AG10803 (cell line): Measurements from ENCODE around the gene GOLGA8B.
A peak's percentile ranks its signal among the peaks of the same experiment; 100 is the strongest.

Source experiments
- DNase-seq: peaks from one replicate; pipeline ENCODE4 v3.0.0; 2010; ENCODE audit warnings: low read depth
- H3K4me3 ChIP-seq: 2 replicates; pipeline ENCODE4 v1.5.1; 2011; ENCODE audit warnings: mild to moderate bottlenecking, low read length, control low read depth
- TF ChIP-seq, protein P1 (sequence below): conservative IDR thresholded peaks from 2 replicates; pipeline ENCODE4 v1.5.1; 2011; ENCODE audit warnings: mild to moderate bottlenecking, low read length, control low read depth, inconsistent platforms

The GOLGA8B gene

DNA sequence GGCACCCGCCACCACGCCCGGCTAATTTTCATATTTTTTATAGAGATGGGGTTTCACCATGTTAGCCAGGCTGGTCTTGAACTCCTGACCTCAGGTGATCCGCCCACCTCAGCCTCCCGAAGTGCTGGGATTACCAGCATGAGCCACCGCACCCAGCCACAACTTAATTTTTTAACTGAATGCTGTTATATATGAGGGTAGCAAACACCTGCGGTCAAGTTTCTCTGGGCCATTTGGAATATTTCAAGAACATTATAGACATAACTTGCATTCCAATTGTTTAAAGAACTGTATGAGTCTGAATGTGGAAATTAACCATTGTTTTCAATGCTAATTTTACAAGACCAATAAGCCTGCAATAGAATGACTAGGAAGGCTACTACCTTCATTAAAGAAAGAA lies 35.7 kb upstream of the GOLGA8B start:
- TF ChIP-seq, protein P1, sequence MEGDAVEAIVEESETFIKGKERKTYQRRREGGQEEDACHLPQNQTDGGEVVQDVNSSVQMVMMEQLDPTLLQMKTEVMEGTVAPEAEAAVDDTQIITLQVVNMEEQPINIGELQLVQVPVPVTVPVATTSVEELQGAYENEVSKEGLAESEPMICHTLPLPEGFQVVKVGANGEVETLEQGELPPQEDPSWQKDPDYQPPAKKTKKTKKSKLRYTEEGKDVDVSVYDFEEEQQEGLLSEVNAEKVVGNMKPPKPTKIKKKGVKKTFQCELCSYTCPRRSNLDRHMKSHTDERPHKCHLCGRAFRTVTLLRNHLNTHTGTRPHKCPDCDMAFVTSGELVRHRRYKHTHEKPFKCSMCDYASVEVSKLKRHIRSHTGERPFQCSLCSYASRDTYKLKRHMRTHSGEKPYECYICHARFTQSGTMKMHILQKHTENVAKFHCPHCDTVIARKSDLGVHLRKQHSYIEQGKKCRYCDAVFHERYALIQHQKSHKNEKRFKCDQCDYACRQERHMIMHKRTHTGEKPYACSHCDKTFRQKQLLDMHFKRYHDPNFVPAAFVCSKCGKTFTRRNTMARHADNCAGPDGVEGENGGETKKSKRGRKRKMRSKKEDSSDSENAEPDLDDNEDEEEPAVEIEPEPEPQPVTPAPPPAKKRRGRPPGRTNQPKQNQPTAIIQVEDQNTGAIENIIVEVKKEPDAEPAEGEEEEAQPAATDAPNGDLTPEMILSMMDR, result no peak
- H3K4me3 ChIP-seq, result no peak overlapping the region
- no peak for DNase-seq

DNA sequence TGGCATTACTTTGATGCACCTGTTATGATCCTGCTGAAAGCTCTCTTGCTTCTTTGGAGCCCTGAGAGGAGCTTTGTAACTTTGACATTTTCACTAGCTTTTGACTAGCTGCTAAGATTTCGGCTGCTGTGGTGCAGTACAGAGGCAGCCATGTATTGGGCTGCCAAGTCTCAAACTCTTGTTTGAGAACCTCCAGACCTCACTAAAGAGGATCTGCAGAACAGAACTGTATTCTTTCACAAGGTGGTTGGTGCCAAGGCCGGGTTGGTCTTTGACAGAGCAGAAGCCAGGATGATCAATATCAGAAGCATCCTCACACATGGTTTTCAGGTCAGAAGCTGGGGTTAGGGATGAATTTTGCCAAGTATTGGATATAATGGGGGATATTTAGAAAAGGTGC lies 34.6 kb upstream of the GOLGA8B start:
- TF ChIP-seq, protein P1, result no peak
- no peak overlapping the region for H3K4me3 ChIP-seq
- DNase-seq, result no peak

DNA sequence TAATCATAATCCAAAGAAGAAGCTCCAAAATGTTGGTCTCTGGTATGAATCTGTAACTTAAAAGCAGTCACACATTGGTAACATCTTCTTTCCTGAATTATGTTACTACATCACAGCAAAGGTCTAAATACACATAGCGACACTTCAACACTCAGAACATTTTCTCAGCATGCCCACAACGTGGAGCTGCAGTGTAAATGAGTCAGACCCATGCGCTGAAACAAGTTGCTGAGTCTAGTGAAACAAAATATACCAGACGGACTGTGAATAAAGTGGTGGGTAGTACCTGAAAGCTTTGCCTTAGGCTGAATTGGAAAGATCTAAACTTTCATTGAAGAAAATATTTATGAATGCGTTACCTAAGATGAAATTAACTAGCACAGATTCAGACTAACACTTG lies 33.2 kb upstream of the GOLGA8B start:
- DNase-seq, result peak; percentile 37
- H3K4me3 ChIP-seq, result no peak overlapping the region
- TF ChIP-seq, protein P1, result peak; percentile 39

DNA sequence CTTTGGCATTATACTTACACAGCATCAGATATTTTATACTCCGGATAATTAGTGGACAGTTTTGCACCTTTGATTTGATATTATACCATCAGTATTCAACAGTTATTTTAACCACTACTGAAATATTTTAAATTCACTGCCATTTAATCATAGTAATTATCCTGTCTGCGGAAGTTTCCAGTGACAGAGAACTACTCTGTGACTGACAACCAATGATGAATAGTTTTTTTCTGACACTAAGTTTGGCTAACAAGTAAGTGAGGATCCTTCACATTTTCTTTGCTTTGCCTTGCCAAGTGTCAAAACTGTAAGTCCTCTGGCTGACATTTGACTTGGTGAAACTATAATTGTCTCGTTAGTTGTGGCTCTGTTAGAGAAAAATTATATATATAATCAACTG lies 30.5 kb upstream of the GOLGA8B start:
- no peak overlapping the region for H3K4me3 ChIP-seq
- DNase-seq, result no peak
- TF ChIP-seq, protein P1, result no peak

DNA sequence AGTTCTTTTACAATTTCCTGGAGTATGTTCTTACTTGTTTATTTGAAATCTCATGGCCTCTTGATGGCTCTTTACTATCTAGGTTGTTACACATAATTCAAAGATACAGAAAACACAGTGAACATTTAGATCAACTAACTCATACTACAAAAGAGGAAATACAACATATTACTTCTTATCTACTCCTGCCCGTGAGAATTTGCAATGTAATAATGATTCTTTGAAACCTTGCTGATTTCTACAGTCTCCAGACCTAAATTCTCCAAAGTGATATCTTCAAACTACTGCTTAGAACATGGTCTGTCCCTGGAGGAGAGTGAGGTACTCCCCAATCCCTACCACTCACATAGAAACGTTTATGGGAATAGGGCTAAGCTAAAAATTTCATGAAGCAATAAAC lies 29.9 kb upstream of the GOLGA8B start:
- TF ChIP-seq, protein P1, result no peak
- no peak for DNase-seq
- no peak overlapping the region for H3K4me3 ChIP-seq

DNA sequence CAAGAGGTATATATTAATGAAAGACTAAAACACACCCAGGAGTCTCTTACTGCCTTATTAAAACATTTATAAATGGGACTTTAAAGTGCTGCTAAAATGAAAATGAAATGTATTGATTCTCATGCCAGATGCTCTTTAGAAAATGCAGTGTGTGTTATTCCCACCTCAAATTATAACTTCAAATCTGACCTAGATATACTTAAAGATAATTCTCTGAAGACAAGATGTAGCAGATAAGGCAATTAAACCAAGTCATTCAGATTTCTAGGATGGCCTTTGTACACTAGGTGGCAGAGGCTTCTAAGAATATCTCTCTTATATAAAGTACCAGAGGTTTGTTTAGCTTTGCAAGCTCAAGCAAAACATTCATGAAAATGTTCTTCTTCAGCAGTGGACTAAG lies 26.9 kb upstream of the GOLGA8B start:
- DNase-seq, result peak; percentile 24
- TF ChIP-seq, protein P1, result peak; percentile 56
- H3K4me3 ChIP-seq, result no peak overlapping the region

DNA sequence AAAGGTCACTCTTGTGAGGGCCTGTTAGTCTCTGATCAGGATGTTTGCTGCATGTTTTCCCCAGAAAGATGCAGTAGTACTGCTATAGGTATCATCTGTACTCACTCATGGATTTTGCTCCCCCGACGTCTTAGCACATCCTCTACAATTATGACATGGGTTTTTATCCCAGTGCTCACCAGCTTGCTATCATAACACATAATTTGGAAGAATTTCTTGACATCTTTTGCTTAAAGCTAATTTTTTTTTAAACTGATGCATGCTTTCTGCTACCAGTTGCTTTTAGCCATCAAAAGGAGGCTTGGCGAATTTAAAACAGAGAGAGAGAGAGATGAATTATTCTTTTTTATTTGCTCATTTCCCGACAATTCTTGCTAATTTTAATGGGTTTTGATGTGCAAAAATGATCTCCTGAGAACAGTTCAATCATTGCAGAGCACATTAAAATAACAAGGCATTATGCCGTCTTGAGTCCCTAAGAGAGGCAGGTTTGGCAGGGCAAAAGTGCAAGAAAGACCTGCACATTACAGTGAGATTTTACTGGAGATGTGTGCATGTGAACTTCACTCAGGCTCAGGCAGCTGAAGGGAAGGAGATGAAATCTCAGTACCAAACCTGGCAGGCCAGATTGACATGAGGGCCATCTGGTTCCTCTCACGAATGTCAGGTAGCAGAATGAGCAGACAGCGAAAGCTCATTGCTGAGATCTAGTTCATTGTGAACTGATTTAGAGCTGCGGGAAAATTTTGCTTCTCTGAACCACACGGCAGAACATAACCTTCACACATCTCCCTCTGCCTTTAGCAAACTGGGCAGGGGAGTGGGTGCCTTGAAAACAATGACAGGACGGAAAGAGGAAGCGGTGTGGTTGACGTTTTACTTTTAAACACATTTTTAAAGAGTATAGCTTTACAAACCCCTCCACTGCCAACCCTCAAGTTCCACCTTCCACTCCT lies 25.9 kb upstream of the GOLGA8B start:
- no peak for DNase-seq
- TF ChIP-seq, protein P1, result no peak
- H3K4me3 ChIP-seq, result no peak overlapping the region
